GM12872 (cell line): ENCODE results near the gene HIPK4.

ENCODE experiments used
- TF ChIP-seq, protein P1 (sequence below): IDR thresholded peaks from 3 replicates; pipeline ENCODE4 v1.5.1; 2011; ENCODE audit warnings: low read depth, mild to moderate bottlenecking, low read length, moderate library complexity; ENCODE audit not compliant: insufficient read depth

The HIPK4 gene

DNA sequence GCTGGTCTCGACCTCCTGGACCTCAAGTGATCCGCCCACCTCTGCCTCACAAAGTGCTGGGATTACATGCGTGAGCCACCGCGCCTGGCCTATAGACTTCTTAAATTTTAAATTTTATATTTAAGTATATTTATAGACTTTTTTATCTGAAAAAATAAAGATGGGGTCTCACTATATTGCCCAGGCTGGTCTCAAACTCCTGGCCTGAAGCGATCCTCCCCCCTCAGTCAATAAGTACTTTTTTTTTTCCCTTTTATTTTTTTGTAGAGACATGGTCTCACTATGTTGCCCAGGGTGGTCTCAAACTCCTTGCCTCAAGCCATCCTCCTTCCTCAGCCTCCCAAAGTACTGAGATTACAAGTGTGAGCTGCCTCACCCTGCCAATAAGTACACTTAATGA is 34.0 kb upstream of the HIPK4 start:
- TF ChIP-seq, protein P1, sequence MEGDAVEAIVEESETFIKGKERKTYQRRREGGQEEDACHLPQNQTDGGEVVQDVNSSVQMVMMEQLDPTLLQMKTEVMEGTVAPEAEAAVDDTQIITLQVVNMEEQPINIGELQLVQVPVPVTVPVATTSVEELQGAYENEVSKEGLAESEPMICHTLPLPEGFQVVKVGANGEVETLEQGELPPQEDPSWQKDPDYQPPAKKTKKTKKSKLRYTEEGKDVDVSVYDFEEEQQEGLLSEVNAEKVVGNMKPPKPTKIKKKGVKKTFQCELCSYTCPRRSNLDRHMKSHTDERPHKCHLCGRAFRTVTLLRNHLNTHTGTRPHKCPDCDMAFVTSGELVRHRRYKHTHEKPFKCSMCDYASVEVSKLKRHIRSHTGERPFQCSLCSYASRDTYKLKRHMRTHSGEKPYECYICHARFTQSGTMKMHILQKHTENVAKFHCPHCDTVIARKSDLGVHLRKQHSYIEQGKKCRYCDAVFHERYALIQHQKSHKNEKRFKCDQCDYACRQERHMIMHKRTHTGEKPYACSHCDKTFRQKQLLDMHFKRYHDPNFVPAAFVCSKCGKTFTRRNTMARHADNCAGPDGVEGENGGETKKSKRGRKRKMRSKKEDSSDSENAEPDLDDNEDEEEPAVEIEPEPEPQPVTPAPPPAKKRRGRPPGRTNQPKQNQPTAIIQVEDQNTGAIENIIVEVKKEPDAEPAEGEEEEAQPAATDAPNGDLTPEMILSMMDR, result no peak

DNA sequence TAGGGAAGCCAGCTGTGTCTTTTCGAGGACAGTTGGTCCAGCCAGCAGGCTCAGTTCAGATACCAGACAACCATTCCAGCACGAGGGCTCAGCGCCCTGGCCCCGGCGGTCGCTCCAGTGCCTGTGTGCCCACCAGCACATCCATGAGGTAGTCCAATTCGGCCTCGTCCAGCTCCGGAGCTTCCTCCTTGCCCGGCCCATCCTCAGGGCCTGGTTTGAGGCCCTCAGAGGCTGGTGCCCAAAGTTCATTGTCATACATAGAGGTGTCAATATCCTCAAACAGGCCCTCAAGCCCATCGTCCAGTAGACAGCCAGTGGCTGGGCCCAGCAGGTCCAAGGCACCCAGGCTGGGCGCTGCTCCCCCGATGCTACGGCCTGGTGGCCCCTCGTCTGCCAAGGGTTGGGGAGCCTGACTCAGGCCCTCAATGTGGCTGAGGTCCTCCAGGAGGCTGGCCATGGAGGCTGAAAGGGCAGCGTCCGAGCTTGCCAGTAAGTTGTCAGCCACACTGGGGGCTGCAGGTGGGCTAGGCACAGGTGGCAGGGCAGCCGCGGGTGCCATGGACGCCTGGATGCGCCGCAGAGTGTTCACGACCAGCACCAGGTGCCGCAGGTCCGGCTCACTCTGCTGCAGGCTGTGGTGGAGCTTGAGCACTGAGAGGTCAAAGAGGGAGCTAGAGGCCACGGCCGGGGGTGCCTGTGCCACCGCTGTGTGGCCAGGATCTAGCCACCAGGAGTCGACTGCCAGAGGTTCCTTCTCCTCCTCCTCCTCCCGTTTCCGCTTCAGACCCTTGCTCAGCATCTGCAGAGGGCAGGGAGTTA is 33.0 kb upstream of the HIPK4 start:
- TF ChIP-seq, protein P1, result no peak

DNA sequence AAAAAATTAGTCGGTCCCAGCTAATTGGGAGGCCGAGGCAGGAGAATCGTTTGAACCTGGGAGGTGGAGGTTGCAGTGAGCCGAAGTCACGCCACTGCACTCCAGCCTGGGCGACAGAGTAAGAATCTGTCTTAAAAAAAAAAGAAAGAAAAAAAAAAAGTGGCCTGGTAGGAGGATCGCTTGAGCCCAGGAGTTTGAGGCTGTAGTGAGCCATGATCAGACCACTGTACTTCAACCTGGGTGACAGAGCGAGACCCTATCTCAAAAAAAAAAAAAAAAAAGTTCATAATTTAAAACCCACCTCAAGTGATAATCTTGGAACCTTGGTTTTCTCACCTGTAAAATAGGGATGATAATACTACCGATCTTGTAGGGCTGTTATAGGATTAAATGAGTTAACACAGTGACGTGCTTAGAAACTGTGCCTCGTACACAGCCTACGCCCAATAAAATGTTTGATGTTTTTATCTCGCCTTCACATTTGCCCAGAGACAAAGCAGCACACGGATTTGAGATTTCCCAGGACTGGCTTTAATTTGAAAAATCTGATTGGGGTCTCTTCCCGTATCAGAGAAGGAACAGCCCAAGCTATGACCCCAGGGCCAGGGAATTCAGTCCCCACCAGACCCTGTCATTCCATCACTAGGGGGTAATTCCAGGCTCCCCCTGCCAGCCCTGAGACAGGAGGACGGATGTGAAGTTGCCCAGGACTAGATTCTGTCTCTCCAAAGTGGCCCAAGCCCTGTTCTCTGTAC is 32.2 kb upstream of the HIPK4 start:
- TF ChIP-seq, protein P1, result no peak

DNA sequence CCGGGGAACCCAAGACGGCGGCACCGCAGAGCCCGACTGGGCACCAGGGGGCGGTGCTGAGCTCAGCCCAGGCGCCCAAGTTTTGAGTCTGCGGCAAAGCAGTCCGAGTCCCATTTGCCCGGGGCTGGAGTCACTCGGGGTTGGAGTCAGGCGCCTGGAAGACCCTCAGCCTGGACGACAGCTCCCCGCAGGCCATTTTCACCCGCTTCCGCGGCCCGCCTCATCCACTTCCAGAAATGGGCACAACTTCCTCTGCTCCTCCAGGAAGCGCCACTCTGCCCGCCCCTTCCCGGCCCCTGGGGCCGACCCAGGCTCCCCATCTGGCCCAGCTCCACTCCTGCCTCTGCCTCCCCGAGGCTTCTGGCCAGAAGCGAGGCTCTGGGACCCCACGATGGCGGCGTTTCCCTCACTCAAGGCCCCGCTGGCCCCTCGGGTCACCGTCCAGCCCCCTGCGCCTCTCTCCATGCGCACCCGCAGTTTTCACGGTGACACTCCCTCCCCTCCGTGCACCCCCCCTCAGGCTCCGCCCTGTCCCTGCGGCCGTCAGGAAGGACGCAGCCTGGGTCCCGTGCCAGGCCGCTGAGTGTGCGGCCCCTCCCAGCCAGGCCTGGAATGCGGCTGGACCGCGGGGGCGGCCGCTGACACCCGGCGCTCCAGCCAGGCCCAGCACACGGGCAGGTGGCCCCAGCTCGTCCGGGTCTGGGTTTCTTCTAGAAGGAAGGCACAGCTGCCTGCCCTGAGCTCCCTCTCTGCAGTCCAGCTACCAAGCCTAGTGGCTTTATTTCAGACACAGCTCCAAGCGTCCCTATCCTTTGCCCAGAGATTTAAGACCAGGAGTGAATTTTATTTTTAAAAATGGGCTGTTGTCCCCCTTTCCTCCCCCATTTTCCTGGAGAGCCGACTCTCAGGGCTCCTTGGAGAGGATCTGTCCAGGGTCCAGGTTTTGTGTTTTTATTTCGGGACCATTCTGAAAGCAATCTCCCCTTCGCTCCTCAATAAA is 31.1 kb upstream of the HIPK4 start:
- TF ChIP-seq, protein P1, result peak; percentile 95

DNA sequence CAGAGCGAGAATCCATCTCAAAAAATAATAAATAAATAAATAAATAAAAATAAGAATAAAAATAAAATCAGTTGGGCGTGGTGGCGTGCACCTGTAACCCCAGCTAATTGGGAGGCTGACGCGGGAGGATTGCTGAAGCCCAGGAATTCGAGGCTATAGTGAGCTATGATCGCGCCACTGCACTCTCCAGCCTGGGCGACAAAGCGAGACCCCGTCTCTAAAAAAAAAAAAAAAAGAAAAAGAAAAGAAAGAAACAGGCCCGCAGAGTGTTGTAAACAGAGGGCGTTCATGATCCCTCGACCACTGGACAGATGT is 30.4 kb upstream of the HIPK4 start:
- TF ChIP-seq, protein P1, result no peak

DNA sequence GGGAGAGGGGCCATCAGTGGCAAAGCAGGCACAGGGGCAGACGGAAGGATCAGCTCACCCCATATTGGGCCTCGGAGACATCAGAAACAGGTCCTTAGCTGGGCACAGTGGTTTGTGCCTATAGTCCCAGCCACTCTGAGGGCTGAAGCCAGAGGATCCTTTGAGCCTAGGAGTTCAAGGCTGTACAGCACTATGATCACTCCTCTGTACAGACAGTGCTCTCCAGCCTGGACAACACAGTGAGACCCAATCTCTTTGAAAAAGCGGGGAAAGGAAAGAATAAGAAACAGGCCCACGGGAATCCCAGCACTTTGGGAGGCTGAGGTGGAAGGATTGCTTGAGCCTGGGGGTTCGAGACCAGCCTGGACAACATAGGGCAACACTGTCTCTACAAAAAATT is 29.8 kb upstream of the HIPK4 start:
- TF ChIP-seq, protein P1, result no peak
